Fibroblast of pulmonary artery (primary cell): ENCODE data around the gene TSHB.
"Not testable (repeated sequence)": the region's sequence is repeated elsewhere in the genome, so short reads cannot be mapped to it uniquely, and the experiment has no call there.

Source experiments
- DNase-seq: peaks from one replicate; pipeline ENCODE4 v3.0.0-alpha.2; 2010; ENCODE audit warnings: low read depth
- H3K4me3 ChIP-seq: replicated peaks from 2 replicates; pipeline ENCODE4 v1.5.1; 2011; ENCODE audit warnings: low read depth, mild to moderate bottlenecking, control low read depth, low read length, moderate library complexity
- CTCF ChIP-seq: IDR thresholded peaks from 2 replicates; pipeline ENCODE4 v1.5.1; 2011; ENCODE audit warnings: mild to moderate bottlenecking, control low read depth, low read length, inconsistent platforms; ENCODE audit errors: missing control alignments

TSHB gene

GRCh38 chr1:115012434-115012833, 17.2 kb upstream of the TSHB start:
- TF ChIP-seq CTCF, result no peak
- no peak for DNase-seq
- H3K4me3 ChIP-seq, result no peak overlapping the region

GRCh38 chr1:115013792-115014191, 15.8 kb upstream of the TSHB start:
- no peak for TF ChIP-seq CTCF
- DNase-seq, result no peak
- no peak overlapping the region for H3K4me3 ChIP-seq

- H3K4me3 ChIP-seq, DNase-seq: not testable (repeated sequence)
These were observed 10.1 kb upstream of the TSHB start for GRCh38 chr1:115019549-115019948.

- no peak for TF ChIP-seq CTCF
- H3K4me3 ChIP-seq, result no peak overlapping the region
- no peak for DNase-seq
These were observed 8.5 kb upstream of the TSHB start for GRCh38 chr1:115021145-115021544.

GRCh38 chr1:115023593-115023992, 6.0 kb upstream of the TSHB start:
- H3K4me3 ChIP-seq, result no peak overlapping the region
- TF ChIP-seq CTCF, result no peak
- DNase-seq, result no peak

GRCh38 chr1:115031595-115031994, 2.0 kb downstream of the TSHB start:
- DNase-seq, result no peak
- no peak overlapping the region for H3K4me3 ChIP-seq
- TF ChIP-seq CTCF, result no peak

GRCh38 chr1:115035652-115036051, 6.0 kb downstream of the TSHB start:
- no peak for DNase-seq
- H3K4me3 ChIP-seq, result no peak overlapping the region
- no peak for TF ChIP-seq CTCF
